SK-N-SH treated with all-trans-retinoic acid at 6 μM for 48 hours (cell line): ENCODE data around the gene ARFGEF3.

ENCODE experiments used
- ATAC-seq: fragments of 200-7000 bp; cut with Tn5 transposase; 3 replicates; pipeline ENCODE4 v1.9.1; 2020; ENCODE audit warnings: mild to moderate bottlenecking, moderate library complexity
- ARNTL ChIP-seq: fragments of 450-650 bp; formaldehyde crosslinking; IDR thresholded peaks from 2 replicates; pipeline ENCODE4 v1.5.0; 2020; ENCODE audit warnings: low read depth, mild to moderate bottlenecking, moderate library complexity, borderline replicate concordance
- BACH2 ChIP-seq: fragments of 250-450 bp; sonication (Bioruptor Pico); IDR thresholded peaks from 2 replicates; pipeline ENCODE4 v1.9.0; 2021; ENCODE audit warnings: mild to moderate bottlenecking, borderline replicate concordance
- CREB5 ChIP-seq: fragments of 250-450 bp; sonication (Bioruptor Pico); IDR thresholded peaks from 2 replicates; pipeline ENCODE4 v1.5.1; 2020; ENCODE audit warnings: low read depth, mild to moderate bottlenecking, moderate library complexity
- ESRRG ChIP-seq: fragments of 250-450 bp; sonication (Bioruptor Pico); IDR thresholded peaks from 2 replicates; pipeline ENCODE4 v1.6.1; 2021; ENCODE audit warnings: mild to moderate bottlenecking
- GLIS3 ChIP-seq: fragments of 250-450 bp; sonication (Bioruptor Pico); IDR thresholded peaks from 2 replicates; pipeline ENCODE4 v1.5.0; 2020; ENCODE audit warnings: mild to moderate bottlenecking, moderate library complexity
- ISL1 ChIP-seq: fragments of 250-450 bp; sonication (Bioruptor Pico); IDR thresholded peaks from 2 replicates; pipeline ENCODE4 v2.1.2; 2022; ENCODE audit warnings: mild to moderate bottlenecking, moderate library complexity
- OSR1 ChIP-seq: fragments of 250-450 bp; sonication (Bioruptor Pico); IDR thresholded peaks from 2 replicates; pipeline ENCODE4 v1.8.0; 2022; ENCODE audit warnings: moderate library complexity, mild to moderate bottlenecking, inconsistent platforms
- PPARA ChIP-seq: fragments of 250-450 bp; sonication (Bioruptor Pico); IDR thresholded peaks from 2 replicates; pipeline ENCODE4 v1.5.0; 2020; ENCODE audit warnings: mild to moderate bottlenecking, borderline replicate concordance
- RARB ChIP-seq: fragments of 250-450 bp; sonication (Bioruptor Pico); IDR thresholded peaks from 2 replicates; pipeline ENCODE4 v1.8.0; 2021; ENCODE audit warnings: mild to moderate bottlenecking, moderate library complexity
- SNAI2 ChIP-seq: fragments of 250-450 bp; sonication (Bioruptor Pico); IDR thresholded peaks from 2 replicates; pipeline ENCODE4 v1.5.0; 2020; ENCODE audit warnings: mild to moderate bottlenecking, moderate library complexity
- TCF4 ChIP-seq: fragments of 250-450 bp; sonication (Bioruptor Pico); IDR thresholded peaks from 2 replicates; pipeline ENCODE4 v1.8.0; 2021; ENCODE audit warnings: mild to moderate bottlenecking, moderate library complexity, borderline replicate concordance
- ZC3H10 ChIP-seq: fragments of 250-450 bp; sonication (Bioruptor Pico); IDR thresholded peaks from 2 replicates; pipeline ENCODE4 v1.5.1; 2021; ENCODE audit warnings: mild to moderate bottlenecking, moderate library complexity
- ZFP3 ChIP-seq: fragments of 250-450 bp; sonication (Bioruptor Pico); IDR thresholded peaks from 2 replicates; pipeline ENCODE4 v1.5.0; 2020; ENCODE audit warnings: mild to moderate bottlenecking, moderate library complexity
- ZFP30 ChIP-seq: fragments of 450-650 bp; formaldehyde crosslinking; IDR thresholded peaks from 2 replicates; pipeline ENCODE4 v1.5.0; 2022; ENCODE audit warnings: mild to moderate bottlenecking, moderate library complexity
- ZNF565 ChIP-seq: fragments of 450-650 bp; formaldehyde crosslinking; conservative IDR thresholded peaks from 2 replicates; pipeline ENCODE4 v1.5.0; 2020; ENCODE audit warnings: low read depth, mild to moderate bottlenecking, moderate library complexity
- ZNF70 ChIP-seq: fragments of 450-650 bp; formaldehyde crosslinking; IDR thresholded peaks from 2 replicates; pipeline ENCODE4 v1.5.0; 2020; ENCODE audit warnings: mild to moderate bottlenecking, moderate library complexity
- ZNF8 ChIP-seq: fragments of 450-650 bp; formaldehyde crosslinking; IDR thresholded peaks from 2 replicates; pipeline ENCODE4 v1.5.0; 2020; ENCODE audit warnings: mild to moderate bottlenecking, moderate library complexity
- TF ChIP-seq, protein P1 (sequence below): fragments of 250-450 bp; sonication (Bioruptor Pico); IDR thresholded peaks from 2 replicates; pipeline ENCODE4 v1.5.0; 2020; ENCODE audit warnings: mild to moderate bottlenecking, moderate library complexity
- TF ChIP-seq, protein P2 (sequence below): fragments of 250-450 bp; sonication (Bioruptor Pico); IDR thresholded peaks from 2 replicates; pipeline ENCODE4 v1.8.0; 2020; ENCODE audit warnings: mild to moderate bottlenecking, moderate library complexity, borderline replicate concordance
- TF ChIP-seq, protein P3 (sequence below): fragments of 250-450 bp; sonication (Bioruptor Pico); IDR thresholded peaks from 2 replicates; pipeline ENCODE4 v1.5.1; 2021; ENCODE audit warnings: mild to moderate bottlenecking, moderate library complexity
- TF ChIP-seq, protein P4 (sequence below): fragments of 250-450 bp; sonication (Bioruptor Pico); IDR thresholded peaks from 2 replicates; pipeline ENCODE4 v1.8.0; 2021; ENCODE audit warnings: low read depth, mild to moderate bottlenecking, moderate library complexity, borderline replicate concordance

Gene ARFGEF3

DNA sequence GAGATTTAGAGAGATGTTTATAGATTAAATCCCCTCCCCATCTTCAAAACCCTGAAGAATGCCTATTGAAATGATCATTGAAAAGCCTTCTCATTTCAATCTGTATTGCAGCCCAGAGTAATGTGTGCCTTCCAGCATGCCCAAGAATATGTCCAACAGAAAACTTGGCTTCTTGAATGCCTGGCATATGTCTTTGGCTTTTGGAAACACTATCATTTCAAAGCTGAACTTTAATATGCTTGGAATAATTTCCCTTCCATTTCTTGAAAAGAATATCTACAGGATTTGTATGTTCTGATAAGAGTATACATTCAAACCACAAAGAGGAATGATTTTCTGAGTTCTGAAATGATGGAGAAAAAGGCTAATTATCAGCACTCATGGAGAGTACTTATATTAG is 68.5 kb downstream of the ARFGEF3 start:
- TF ChIP-seq GLIS3 (CRISPR knock-in tag), result no peak
- no peak for TF ChIP-seq ZFP3
- TF ChIP-seq, protein P1, sequence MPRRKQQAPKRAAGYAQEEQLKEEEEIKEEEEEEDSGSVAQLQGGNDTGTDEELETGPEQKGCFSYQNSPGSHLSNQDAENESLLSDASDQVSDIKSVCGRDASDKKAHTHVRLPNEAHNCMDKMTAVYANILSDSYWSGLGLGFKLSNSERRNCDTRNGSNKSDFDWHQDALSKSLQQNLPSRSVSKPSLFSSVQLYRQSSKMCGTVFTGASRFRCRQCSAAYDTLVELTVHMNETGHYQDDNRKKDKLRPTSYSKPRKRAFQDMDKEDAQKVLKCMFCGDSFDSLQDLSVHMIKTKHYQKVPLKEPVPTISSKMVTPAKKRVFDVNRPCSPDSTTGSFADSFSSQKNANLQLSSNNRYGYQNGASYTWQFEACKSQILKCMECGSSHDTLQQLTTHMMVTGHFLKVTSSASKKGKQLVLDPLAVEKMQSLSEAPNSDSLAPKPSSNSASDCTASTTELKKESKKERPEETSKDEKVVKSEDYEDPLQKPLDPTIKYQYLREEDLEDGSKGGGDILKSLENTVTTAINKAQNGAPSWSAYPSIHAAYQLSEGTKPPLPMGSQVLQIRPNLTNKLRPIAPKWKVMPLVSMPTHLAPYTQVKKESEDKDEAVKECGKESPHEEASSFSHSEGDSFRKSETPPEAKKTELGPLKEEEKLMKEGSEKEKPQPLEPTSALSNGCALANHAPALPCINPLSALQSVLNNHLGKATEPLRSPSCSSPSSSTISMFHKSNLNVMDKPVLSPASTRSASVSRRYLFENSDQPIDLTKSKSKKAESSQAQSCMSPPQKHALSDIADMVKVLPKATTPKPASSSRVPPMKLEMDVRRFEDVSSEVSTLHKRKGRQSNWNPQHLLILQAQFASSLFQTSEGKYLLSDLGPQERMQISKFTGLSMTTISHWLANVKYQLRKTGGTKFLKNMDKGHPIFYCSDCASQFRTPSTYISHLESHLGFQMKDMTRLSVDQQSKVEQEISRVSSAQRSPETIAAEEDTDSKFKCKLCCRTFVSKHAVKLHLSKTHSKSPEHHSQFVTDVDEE (CRISPR knock-in tag), result no peak
- no peak for TF ChIP-seq CREB5 (CRISPR knock-in tag)
- TF ChIP-seq ARNTL (CRISPR knock-in tag), result no peak
- TF ChIP-seq, protein P2, sequence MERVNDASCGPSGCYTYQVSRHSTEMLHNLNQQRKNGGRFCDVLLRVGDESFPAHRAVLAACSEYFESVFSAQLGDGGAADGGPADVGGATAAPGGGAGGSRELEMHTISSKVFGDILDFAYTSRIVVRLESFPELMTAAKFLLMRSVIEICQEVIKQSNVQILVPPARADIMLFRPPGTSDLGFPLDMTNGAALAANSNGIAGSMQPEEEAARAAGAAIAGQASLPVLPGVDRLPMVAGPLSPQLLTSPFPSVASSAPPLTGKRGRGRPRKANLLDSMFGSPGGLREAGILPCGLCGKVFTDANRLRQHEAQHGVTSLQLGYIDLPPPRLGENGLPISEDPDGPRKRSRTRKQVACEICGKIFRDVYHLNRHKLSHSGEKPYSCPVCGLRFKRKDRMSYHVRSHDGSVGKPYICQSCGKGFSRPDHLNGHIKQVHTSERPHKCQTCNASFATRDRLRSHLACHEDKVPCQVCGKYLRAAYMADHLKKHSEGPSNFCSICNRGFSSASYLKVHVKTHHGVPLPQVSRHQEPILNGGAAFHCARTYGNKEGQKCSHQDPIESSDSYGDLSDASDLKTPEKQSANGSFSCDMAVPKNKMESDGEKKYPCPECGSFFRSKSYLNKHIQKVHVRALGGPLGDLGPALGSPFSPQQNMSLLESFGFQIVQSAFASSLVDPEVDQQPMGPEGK (CRISPR knock-in tag), result no peak
- TF ChIP-seq OSR1 (CRISPR knock-in tag), result no peak
- no peak for TF ChIP-seq ZC3H10 (CRISPR knock-in tag)
- no peak for TF ChIP-seq RARB (CRISPR knock-in tag)
- TF ChIP-seq PPARA (CRISPR knock-in tag), result no peak
- no peak for TF ChIP-seq SNAI2 (CRISPR knock-in tag)
- TF ChIP-seq, protein P3, sequence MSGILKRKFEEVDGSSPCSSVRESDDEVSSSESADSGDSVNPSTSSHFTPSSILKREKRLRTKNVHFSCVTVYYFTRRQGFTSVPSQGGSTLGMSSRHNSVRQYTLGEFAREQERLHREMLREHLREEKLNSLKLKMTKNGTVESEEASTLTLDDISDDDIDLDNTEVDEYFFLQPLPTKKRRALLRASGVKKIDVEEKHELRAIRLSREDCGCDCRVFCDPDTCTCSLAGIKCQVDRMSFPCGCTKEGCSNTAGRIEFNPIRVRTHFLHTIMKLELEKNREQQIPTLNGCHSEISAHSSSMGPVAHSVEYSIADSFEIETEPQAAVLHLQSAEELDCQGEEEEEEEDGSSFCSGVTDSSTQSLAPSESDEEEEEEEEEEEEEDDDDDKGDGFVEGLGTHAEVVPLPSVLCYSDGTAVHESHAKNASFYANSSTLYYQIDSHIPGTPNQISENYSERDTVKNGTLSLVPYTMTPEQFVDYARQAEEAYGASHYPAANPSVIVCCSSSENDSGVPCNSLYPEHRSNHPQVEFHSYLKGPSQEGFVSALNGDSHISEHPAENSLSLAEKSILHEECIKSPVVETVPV, result no peak
- no peak for TF ChIP-seq ZNF565
- TF ChIP-seq ISL1 (CRISPR knock-in tag), result no peak
- TF ChIP-seq ESRRG, result no peak
- TF ChIP-seq, protein P4, sequence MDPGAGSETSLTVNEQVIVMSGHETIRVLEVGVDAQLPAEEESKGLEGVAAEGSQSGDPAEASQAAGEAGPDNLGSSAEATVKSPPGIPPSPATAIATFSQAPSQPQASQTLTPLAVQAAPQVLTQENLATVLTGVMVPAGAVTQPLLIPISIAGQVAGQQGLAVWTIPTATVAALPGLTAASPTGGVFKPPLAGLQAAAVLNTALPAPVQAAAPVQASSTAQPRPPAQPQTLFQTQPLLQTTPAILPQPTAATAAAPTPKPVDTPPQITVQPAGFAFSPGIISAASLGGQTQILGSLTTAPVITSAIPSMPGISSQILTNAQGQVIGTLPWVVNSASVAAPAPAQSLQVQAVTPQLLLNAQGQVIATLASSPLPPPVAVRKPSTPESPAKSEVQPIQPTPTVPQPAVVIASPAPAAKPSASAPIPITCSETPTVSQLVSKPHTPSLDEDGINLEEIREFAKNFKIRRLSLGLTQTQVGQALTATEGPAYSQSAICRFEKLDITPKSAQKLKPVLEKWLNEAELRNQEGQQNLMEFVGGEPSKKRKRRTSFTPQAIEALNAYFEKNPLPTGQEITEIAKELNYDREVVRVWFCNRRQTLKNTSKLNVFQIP (CRISPR knock-in tag), result no peak
- TF ChIP-seq BACH2 (CRISPR knock-in tag), result no peak
- TF ChIP-seq, all 23 proteins: peak for 0
- ATAC-seq, result no peak

DNA sequence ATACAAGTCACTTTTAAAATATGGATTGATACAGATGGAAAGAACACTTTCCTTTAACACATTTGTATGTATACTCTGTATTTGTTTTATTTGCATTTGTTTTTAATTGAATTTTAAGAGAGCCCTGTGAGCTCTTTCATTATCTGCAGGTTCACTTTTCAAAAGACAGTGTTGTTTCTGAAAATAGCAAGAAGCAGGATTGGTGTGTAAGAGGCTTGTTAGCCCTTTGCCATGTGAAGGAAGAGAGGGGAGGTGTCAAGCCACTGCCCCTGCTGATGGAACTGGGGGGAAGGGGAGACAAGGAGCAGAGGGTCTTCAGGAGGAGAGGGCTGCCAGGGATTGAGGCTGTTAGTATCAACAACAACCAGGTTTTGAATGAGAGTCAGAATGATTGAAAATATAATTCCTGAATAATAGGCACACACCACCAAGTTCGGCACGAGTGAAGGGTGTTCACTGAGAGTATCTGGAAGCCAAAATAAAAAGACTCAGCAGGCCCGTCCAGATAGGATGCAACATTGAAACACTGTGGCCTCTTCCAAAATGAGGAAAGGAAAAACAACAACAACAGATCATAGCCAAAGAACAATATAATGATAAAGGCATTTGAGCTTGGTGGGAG is 69.1 kb downstream of the ARFGEF3 start:
- TF ChIP-seq ARNTL (CRISPR knock-in tag) (no peak), CREB5 (CRISPR knock-in tag) (no peak), ZFP3 (no peak), ZC3H10 (CRISPR knock-in tag) (no peak), ZFP30 (no peak)
- no peak for ATAC-seq

DNA sequence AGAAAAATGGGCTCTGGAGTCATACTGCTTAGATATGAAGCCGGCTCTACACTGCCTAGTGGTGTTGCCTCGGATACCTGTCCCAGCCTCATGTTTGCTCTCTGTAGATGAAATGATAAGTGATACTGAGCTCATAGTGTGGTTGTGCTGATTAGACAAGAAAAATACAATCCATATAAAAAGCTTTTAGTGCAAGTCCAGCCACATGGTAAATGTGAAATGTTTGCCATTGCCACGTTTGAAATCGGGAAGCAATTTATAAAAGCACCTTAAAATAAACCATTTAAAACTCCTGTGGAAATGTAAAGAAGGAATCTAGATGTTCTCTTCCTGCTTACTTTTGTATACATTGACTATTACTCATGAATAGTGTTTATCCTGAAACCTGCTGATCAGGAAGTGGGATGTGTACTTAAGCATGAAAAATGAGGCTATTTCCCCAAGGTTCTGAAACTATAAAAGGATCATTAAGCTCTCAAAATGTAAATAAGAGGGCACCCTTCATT is 69.7 kb downstream of the ARFGEF3 start:
- TF ChIP-seq ZNF565, result no peak
- TF ChIP-seq, protein P2 (CRISPR knock-in tag), result no peak
- TF ChIP-seq ZNF8 (CRISPR knock-in tag), result no peak
- no peak for TF ChIP-seq GLIS3 (CRISPR knock-in tag)
- no peak for TF ChIP-seq ZNF70
- TF ChIP-seq TCF4 (CRISPR knock-in tag), result no peak
- no peak for ATAC-seq
